HG02970 (cell line): ENCODE data around the gene CD200R1L.
A peak's percentile ranks its signal among the peaks of the same experiment; 100 is the strongest.
"Not testable (repeated sequence)": the region's sequence is repeated elsewhere in the genome, so short reads cannot be mapped to it uniquely, and the experiment has no call there.

Experiments used
- ATAC-seq: cut with Tn5 transposase; IDR thresholded peaks from one replicate; pipeline ENCODE4 v1.9.1; 2021; ENCODE audit warnings: mild to moderate bottlenecking, moderate library complexity, moderate number of reproducible peaks; ENCODE audit not compliant: unreplicated experiment, low FRiP score

CD200R1L gene, protein sequence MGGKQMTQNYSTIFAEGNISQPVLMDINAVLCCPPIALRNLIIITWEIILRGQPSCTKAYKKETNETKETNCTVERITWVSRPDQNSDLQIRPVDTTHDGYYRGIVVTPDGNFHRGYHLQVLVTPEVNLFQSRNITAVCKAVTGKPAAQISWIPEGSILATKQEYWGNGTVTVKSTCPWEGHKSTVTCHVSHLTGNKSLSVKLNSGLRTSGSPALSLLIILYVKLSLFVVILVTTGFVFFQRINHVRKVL

DNA sequence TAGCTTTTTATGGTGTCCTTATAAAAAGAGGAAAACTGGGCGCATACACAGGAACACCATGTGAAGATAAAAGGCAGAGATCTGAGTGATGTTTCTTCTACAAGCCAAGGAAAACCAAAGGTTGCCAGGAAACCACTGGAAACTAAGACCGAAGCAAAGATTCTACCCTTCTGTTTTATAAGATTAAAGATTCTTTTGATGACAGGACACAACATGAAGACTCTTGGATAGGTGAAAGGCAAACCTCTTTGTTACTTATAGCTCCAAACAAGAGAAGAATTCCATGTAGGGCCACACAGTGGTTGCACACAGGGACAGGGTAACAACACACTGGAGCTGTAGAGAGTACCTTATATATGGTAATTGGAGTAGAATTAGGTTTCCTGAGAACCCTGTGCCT, at the start of gene CD200R1L:
Gene CD200R1L (minus strand): TSS at position 101 of the 400 bp plus-strand sequence. CDS start 17,497 bp downstream, outside the sequence.
- no peak for ATAC-seq

DNA sequence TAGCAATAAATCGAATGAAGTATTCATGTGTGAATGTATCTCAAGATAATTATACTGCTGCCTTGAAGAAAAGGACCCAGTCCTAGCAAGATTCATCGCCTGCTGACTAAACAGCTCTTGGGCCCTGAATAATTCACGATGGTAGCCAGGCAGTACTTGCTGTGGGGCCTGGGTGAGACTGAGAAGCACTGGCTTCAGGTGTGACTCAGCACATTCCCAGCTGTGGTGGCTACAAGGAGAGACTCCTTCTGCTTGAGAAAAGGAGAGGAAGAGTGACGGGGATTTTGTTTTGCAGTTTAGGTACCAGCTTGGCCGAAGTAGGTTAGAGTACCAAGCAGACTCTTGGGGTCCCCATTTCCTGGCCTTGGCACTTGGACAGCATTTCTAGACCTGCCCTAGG, 47.6 kb upstream of the CD200R1L start:
- ATAC-seq, result no peak

DNA sequence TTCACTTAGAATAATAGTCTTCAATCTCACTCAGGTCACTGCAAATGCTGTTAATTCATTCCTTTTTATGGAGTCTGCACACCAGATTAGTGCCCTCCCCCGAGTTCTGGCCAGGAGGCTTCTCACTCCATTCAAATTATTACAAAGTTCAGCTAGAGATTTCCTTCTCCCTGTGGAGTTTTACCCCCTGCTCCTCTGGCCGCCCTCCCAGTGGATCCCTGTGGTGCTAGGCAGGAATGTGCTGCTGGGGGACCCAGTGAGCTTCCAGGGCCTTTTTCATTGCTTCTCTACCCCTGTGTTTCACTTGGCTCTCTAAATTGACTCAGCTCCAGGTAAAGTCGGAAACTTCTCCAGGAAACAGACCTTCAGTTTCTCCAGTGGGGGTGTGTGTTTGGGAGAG, 42.7 kb upstream of the CD200R1L start:
- no peak for ATAC-seq

DNA sequence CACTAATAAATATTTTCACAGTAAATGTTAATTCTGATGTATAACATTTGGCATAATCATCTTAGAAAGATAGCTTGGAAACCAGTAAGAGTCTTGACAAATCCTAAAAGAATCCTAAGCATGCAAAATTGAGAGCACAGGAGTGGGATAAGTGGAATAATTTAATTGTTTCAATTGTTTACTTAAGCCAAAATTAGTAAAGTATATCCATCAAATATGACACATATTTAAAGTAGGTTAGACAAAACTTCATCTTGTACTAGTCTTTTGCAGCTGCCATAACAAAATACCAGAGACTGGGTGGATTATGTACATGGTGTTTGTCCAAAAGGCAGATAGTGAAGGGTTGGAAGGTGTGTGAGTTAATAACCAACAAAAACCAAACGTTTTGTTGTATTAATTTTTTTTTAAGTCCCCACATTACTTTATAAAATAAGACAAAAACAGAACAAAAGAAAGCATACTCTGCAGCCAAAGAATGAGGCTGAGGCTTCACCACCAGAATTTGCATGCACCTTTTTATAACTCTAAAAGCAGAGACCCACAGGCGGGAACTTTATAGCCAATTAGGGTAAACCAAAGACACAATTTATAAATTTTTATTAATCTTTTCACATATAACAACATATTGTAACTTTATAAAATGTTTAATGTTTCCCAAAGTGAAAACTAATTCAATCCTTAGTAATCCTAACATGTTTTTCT, 41.9 kb upstream of the CD200R1L start:
- no peak for ATAC-seq

DNA sequence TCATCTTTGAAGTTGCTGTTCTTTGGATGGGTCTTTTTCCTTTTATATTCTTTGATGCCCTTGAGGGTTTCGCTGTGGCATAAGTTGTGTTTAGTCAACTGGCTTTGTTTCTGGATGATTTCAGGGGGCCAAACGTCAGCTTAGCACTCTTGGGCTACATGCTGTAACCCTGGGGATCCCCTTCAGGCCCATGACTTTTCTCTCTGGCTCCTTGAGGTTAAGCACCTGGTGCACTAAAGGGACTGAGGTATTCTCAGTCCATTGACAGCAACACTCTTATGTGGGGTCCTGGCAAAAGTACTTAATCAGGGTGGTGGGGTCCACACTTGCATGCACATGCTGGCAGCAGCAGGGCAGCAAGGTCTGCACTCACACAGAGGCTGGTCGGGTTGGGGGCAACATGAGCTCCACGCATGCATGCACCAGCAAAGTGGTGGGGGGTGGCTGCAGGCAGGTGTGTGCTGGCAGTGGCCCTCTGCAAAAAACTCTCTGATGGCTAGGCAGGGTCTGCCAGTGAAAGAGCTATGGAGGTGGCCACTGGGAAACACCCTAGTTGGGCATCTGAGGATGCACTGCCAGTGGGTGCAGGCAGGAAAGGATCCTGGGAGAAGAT, 38.1 kb upstream of the CD200R1L start:
- no peak for ATAC-seq

DNA sequence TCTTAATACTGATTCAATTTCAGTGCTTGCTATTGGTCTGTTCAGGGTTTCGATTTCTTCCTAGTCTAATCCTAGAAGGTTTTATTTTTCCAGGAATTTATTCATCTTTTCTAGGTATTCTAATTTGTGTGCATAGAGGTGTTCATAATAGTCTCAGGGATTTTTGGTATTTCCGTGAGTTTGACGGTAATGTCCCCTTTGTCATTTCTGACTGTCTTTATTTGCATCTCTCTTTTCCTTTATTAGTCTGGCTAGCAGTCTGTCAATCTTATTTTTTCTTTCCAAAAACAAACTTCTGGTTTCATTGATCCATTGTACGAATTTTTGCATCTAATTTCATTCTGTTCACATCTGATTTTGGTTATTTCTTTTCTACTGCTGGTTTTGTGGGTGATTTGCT, 35.2 kb upstream of the CD200R1L start:
- ATAC-seq, result no peak

DNA sequence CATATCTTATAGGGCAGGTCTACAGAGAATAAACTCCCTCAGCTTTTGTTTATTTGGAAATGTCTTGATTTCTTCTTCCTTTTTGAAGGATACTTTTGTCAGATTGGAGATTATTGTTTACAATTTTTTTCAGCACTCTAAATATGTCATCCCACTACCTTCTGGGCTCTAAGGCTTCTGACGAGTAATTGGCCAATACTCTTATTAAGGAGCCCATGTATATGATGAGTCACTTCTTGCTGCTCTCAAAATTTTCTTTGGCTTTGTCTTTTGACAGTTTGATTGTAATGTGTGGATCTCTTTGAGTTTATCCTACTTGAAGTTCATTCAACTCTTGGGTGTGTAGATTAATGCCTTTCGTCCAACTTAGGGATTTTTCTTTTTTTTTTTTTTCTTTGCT, 28.9 kb upstream of the CD200R1L start:
- ATAC-seq, result no peak

DNA sequence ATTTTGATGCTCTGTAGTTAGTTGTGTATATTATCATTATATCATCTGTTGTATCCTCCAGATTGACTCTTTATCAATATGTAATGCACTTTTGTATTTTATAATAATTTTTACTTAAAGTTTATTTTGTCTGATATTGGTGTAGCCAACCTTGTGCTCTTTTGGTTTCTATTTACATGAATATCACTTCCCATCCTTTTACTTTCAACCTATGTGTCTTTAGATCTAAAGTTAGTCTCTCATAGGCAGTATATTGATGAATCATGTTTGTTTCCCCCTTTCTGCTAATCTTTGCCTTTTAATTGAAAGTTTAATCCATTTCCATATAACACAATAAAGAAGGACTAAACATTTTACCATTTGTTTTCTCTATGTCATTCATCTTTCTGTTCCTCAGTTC, 28.1 kb upstream of the CD200R1L start:
- no peak for ATAC-seq

DNA sequence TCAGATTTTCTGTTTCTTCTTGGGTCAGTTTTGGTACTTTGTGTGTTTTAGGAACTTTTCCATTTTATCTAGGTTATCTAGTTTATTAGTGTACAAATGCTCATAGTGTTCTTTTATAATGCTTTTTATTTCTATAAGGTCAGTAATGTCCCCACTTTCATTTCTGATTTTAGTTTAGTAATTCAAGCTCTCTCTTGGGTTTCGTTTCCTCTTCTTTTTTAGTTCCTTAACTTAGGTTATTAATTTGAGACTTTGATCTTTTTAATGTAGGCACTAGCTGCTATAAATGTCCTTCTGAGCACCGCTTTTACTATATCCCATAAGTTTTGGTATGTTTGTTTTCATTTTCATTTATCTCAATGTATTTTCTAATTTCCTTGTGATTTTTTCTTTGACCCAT, 27.0 kb upstream of the CD200R1L start:
- ATAC-seq, result peak; percentile 67

DNA sequence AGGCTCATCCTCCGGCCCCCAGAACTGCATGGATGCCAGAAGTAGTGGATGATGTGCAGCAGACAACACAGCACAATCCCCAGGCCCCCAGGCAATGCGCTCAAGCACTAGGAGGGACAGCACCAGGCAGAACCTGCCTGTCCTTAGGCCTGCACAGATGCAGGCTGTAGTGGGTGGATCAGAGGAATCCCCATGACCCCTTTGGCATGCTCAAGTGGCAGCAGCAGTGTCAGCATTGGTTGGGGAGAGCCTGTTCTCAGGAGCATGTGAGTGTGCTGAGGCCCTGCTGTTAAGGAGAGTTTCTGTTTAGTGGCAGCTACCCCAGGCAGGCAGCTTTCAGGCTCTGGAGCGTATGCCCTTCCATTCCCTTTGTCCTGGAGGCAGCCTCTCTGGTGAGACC, 25.1 kb upstream of the CD200R1L start:
- ATAC-seq, result no peak

DNA sequence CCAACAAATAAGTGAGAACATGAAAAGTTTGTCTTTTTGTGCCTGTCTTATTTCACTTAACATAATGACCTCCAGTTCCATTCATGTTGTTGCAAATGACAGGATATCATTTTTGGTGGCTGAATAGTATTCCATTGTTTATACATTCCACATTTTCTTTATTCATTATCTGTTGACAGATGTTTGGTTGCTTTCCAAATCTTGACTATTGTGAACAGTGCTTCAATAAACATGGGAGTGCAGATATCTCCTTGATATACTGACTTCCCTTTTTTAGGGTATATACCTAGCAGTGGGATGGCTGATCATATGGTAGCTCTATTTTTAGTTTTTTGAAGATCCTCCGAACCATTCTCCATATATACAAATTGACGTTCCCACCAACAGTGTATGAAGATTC, 19.1 kb upstream of the CD200R1L start:
- no peak for ATAC-seq

DNA sequence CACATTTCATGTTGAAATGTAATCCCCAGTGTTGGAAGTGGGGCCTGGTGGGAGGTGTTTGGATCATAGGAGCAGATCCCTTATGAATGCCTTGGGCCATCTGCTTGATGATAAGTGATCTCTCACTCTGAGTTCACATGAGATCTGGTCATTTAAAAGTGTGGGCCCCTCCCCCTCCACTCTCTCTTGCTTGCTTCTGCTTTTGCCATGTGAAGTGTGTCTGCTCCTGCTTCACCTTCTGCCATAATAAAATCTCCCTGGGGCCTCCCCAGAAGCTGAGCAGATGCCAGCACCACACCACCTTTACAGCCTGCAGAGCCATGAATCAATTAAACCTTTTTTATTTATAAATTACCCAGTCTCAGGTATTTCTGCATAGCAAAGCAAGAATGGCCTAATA, 14.2 kb upstream of the CD200R1L start:
- ATAC-seq, result no peak

DNA sequence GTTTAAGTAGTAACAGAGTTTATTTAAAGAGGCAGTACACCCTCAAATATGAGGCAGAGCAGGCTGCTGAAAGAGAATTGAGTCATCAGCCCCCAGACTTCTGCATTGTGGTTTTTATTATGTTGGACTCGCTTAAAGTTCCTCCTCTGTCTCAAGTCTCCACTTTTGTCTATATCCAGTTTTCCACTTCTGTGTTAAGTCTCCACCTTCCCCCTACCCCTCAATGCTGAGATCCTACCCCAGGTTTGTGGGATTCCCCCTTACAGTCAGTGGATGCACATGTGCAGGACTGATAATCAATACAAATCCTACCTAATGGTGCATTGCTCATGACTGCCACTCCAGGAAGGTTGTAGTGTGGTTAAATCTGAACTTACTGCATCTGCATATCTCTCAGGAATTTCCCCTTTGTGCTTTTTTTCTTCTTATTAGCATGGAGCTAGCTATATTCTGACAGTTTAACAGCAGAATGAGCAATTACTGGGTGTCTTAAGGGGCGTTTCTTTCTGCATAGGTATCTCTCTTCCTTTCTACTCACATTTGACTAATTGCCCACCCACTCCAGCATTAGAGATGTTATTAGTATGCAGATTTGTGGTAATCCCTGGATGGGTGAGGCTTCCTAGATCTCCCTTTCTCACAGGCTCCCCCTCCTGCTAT, 11.9 kb upstream of the CD200R1L start:
- no peak for ATAC-seq

DNA sequence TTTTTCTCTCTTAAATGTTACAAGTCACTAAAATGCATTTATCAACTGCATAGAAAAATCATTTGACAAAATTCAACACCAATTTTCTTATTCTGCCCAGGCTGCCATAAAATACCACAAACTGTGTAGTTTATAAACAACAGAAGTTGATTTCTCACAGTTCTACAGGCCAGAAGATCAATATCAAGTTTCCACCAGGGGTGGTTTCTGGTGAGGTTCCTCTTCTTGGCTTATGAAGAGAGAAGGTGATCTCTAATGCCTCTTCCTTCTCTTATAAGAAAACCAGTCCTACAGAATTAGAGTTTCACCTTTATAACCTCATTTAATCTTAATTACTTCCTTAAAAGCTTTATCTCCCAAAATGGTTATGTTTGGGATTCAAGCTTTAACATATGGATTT, 10.9 kb upstream of the CD200R1L start:
- ATAC-seq, result no peak

DNA sequence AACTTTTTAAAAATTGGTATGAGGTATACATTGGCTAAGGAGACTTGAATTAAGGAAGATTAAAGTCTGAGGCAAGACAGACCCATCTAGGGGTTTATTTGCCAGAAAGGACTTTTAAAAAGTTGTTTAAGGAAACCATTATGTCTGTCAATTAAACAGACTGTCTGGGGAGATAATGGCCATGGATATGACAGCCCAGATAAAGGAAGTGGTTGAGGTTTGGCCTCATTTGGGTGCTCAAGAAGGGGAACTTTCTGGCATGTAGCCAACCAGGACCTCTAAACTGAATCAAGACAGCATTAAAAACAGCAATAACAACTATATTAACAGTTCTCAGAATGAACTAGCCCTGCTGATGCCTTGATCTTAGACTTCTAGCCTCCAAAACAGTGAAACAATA, 9.9 kb upstream of the CD200R1L start:
- no peak for ATAC-seq

DNA sequence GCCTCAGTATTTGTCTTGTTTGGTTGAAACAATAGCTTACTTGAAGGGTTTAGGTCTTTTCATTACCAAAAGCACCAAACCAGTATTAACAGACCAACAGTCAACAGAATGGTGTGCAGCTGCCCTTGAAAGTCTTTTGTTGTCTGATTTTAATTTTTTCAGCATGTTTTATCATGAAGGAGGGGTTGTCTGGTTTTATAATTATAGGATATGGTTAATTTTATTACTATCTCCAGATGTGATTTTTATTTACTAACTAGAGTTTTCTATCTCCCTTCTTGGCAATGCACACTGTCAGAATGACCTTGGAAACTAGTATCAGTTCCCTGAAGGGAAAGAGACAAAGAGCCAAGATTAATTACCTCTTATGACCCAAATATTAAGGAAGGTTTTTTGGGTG, 9.2 kb upstream of the CD200R1L start:
- no peak for ATAC-seq

DNA sequence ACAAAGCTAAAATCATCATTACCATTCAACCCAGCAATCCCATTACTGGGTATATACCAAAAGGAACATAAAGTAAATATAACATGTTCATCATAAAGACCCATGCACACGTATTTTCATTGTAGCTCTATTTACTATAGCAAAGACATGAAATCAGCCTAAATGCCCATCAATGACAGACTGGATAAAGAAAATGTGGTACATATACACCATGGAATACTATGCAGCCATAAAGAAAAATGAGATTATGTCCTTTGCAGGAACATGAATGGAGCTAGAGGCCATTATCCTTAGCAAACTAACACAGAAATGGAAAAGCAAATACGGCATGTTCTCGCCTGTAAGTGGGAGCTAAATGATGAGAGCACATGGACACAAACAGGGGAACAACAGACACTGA, 8.4 kb upstream of the CD200R1L start:
- ATAC-seq, result not testable (repeated sequence)

DNA sequence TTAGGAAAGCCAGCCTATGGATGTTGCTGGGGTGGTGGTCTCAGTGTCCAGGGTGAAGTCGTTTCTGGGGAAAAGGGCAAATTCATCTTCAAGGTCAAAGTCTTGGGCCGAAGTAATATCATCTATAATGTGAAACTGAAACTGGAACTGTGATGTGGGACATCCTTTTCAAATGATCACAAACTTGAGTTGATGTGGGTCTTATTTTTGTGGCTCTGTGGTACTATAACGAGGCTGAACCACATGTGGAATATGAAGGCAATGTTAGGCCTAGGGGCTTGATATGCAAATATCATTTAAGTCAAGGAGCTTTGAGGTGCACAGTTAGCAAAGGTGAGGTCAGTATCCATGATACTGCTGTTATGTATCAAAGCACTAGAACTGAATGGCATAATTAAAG, 1.5 kb upstream of the CD200R1L start:
- ATAC-seq, result no peak

DNA sequence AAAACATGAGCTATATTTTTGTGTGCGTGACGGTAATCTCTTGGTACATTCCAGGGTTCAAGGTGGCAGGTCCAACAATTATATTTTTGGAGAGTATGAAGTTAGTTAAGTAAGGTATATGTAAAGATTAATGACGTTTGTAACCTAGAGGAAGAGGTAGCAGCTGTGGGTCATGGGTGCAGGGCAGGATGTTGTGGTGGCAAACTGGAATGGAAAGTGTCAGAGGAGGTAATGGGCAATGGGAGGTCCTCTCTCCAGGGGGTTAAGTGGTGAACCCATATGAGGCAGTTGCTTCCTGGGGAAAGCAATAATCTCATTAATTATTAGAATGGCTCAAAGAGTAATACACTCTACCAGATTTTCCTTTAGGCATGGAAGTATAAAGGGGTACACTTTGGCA, 1.0 kb upstream of the CD200R1L start:
- no peak for ATAC-seq

DNA sequence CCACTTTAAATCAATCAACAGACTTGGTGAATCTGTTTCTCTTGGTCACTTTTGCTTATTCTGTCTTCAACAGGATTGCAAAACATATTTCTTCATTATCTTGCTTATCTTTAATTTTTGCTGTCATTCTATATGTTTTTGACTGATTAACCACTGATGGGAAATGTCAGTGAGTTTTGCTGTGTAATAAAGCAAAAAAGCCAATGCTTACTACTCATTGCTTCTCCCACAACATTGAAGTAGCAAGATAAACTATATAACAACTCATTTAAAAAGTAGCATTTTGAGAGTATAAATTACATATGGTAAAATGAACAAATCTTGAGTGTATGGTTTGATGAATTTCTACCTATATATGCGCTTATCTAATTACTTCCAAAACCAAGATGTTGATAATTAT, 892 bp downstream of the CD200R1L start:
- ATAC-seq, result no peak

DNA sequence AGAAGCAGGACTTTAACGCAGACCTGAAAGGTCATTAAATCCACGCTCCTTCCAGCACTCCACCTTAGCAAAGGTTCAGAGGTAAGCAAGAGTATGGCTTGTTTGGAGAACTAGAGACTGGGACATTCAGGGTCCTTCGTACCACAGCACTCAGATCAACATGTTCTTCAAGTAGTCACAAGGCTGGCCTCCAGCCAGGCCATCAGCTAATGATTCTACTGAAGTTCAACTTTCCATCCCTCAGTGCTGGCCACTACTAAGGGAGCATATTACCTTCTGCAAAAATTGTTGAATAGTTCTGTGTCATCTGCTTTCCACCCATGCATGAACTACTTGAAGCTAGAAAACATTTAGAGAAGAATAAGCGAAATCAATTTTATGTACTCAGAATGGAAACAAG, 17.6 kb downstream of the CD200R1L start:
- no peak for ATAC-seq
